HEK293 (cell line): ENCODE data around the gene MAGI2.

Experiments
- CTCF ChIA-PET: fragments of 350-600 bp; formaldehyde crosslinking; extraction: SDS; loops from one replicate; lab custom pipeline; 2021; ENCODE audit warnings: antibody characterized with exemption; lab: Yijun Ruan, JAX
- POLR2A ChIA-PET: fragments of 300-600 bp; formaldehyde crosslinking; extraction: SDS; loops from one replicate; lab custom pipeline; 2020; ENCODE audit warnings: antibody characterized with exemption, inconsistent platforms; lab: Yijun Ruan, JAX
- H3K27ac ChIP-seq: fragments of 200-500 bp; sonication (Bioruptor generic); 2 replicates; pipeline ENCODE4 v1.5.1; 2014; ENCODE audit warnings: low read depth, low read length, control low read depth, inconsistent platforms; ENCODE audit errors: extremely low read depth
- H3K36me3 ChIP-seq, 2 experiments: fragments of 200-500 bp in 1 of 2; sonication (Bioruptor generic) in 1 of 2; 1 replicate in 1 of 2; 2 replicates in 1 of 2; pipeline ENCODE4 v1.5.1; 2014 to 2017; ENCODE audit warnings: inconsistent platforms in 2 of 2, low read length in 2 of 2; ENCODE audit not compliant: control insufficient read depth in 2 of 2, insufficient read depth in 1 of 2
- H3K4me1 ChIP-seq: fragments of 200-500 bp; sonication (Bioruptor generic); 2 replicates; pipeline ENCODE4 v1.5.1; 2014; ENCODE audit warnings: mild to moderate bottlenecking, low read length, inconsistent platforms; ENCODE audit not compliant: control insufficient read depth, insufficient read depth
- H3K4me3 ChIP-seq: 2 replicates; pipeline ENCODE4 v1.5.1; 2011; ENCODE audit warnings: low read depth, mild to moderate bottlenecking, control low read depth, low read length, moderate library complexity
- H3K9me3 ChIP-seq: fragments of 200-500 bp; sonication (Bioruptor generic); 2 replicates; pipeline ENCODE4 v1.5.1; 2014; ENCODE audit warnings: low read depth, low read length, inconsistent platforms; ENCODE audit not compliant: control insufficient read depth, insufficient read depth
- GLIS1 ChIP-seq: fragments of 450-650 bp; formaldehyde crosslinking; IDR thresholded peaks from 2 replicates; pipeline ENCODE4 v1.5.1; 2016; ENCODE audit warnings: missing biosample characterization, missing genetic modification characterization
- TRIM28 ChIP-seq: IDR thresholded peaks from 2 replicates; pipeline ENCODE4 v1.6.1; 2011; ENCODE audit warnings: low read length, control low read depth, borderline replicate concordance
- YY2 ChIP-seq: fragments of 450-650 bp; formaldehyde crosslinking; IDR thresholded peaks from 2 replicates; pipeline ENCODE4 v1.5.1; 2016; ENCODE audit warnings: missing biosample characterization, missing genetic modification characterization
- ZBTB20 ChIP-seq: fragments of 450-650 bp; formaldehyde crosslinking; IDR thresholded peaks from 2 replicates; pipeline ENCODE4 v1.5.1; 2016; ENCODE audit warnings: missing biosample characterization, missing genetic modification characterization
- ZBTB7A ChIP-seq: fragments of 450-650 bp; formaldehyde crosslinking; IDR thresholded peaks from 2 replicates; pipeline ENCODE4 v1.5.1; 2016; ENCODE audit warnings: low read depth, missing biosample characterization, missing genetic modification characterization
- ZNF121 ChIP-seq: fragments of 450-650 bp; formaldehyde crosslinking; IDR thresholded peaks from 2 replicates; pipeline ENCODE4 v1.5.1; 2016; ENCODE audit warnings: missing biosample characterization, missing genetic modification characterization
- ZNF184 ChIP-seq: fragments of 450-650 bp; IDR thresholded peaks from 2 replicates; pipeline ENCODE4 v1.5.1; 2018; ENCODE audit warnings: missing biosample characterization, mild to moderate bottlenecking, missing genetic modification characterization
- ZNF221 ChIP-seq: fragments of 450-650 bp; formaldehyde crosslinking; IDR thresholded peaks from 2 replicates; pipeline ENCODE4 v1.5.1; 2017; ENCODE audit warnings: missing biosample characterization, missing genetic modification characterization, borderline replicate concordance
- ZNF266 ChIP-seq: fragments of 450-650 bp; formaldehyde crosslinking; IDR thresholded peaks from 2 replicates; pipeline ENCODE4 v1.5.1; 2016; ENCODE audit warnings: missing biosample characterization, missing genetic modification characterization, low read depth
- ZNF280D ChIP-seq: fragments of 450-650 bp; formaldehyde crosslinking; IDR thresholded peaks from 2 replicates; pipeline ENCODE4 v1.5.1; 2016; ENCODE audit warnings: missing biosample characterization, missing genetic modification characterization
- ZNF394 ChIP-seq: fragments of 450-650 bp; formaldehyde crosslinking; IDR thresholded peaks from 2 replicates; pipeline ENCODE4 v1.5.1; 2016; ENCODE audit warnings: missing biosample characterization, missing genetic modification characterization, mild to moderate bottlenecking, moderate library complexity, borderline replicate concordance
- ZNF398 ChIP-seq: fragments of 450-650 bp; formaldehyde crosslinking; IDR thresholded peaks from 2 replicates; pipeline ENCODE4 v1.5.1; 2017; ENCODE audit warnings: missing biosample characterization, missing genetic modification characterization
- ZNF501 ChIP-seq: fragments of 450-650 bp; formaldehyde crosslinking; IDR thresholded peaks from 2 replicates; pipeline ENCODE4 v1.5.1; 2016; ENCODE audit warnings: missing biosample characterization, missing genetic modification characterization
- ZNF530 ChIP-seq: fragments of 450-650 bp; formaldehyde crosslinking; IDR thresholded peaks from 2 replicates; pipeline ENCODE4 v1.5.1; 2016; ENCODE audit warnings: low read depth, missing biosample characterization, missing genetic modification characterization
- ZNF558 ChIP-seq: fragments of 450-650 bp; formaldehyde crosslinking; IDR thresholded peaks from 2 replicates; pipeline ENCODE4 v1.5.1; 2016; ENCODE audit warnings: missing biosample characterization, missing genetic modification characterization
- ZNF621 ChIP-seq: fragments of 450-650 bp; formaldehyde crosslinking; IDR thresholded peaks from 2 replicates; pipeline ENCODE4 v1.5.1; 2017; ENCODE audit warnings: missing biosample characterization, missing genetic modification characterization
- ZNF629 ChIP-seq: fragments of 450-650 bp; formaldehyde crosslinking; IDR thresholded peaks from 2 replicates; pipeline ENCODE4 v1.5.1; 2017; ENCODE audit warnings: missing biosample characterization, missing genetic modification characterization
- ZNF654 ChIP-seq: fragments of 450-650 bp; formaldehyde crosslinking; IDR thresholded peaks from 2 replicates; pipeline ENCODE4 v1.5.1; 2016; ENCODE audit warnings: low read depth, missing biosample characterization, missing genetic modification characterization
- ZNF664 ChIP-seq: fragments of 450-650 bp; formaldehyde crosslinking; IDR thresholded peaks from 2 replicates; pipeline ENCODE4 v1.5.1; 2016; ENCODE audit warnings: missing biosample characterization, missing genetic modification characterization
- ZNF701 ChIP-seq: fragments of 450-650 bp; formaldehyde crosslinking; IDR thresholded peaks from 2 replicates; pipeline ENCODE4 v1.5.1; 2016; ENCODE audit warnings: missing biosample characterization, missing genetic modification characterization
- ZNF785 ChIP-seq: fragments of 450-650 bp; formaldehyde crosslinking; IDR thresholded peaks from 2 replicates; pipeline ENCODE4 v1.5.1; 2016; ENCODE audit warnings: missing biosample characterization, missing genetic modification characterization
- ZNF792 ChIP-seq: fragments of 450-650 bp; formaldehyde crosslinking; IDR thresholded peaks from 2 replicates; pipeline ENCODE4 v1.5.1; 2016; ENCODE audit warnings: missing biosample characterization, missing genetic modification characterization
- ZSCAN16 ChIP-seq: fragments of 450-650 bp; formaldehyde crosslinking; IDR thresholded peaks from 2 replicates; pipeline ENCODE4 v1.5.1; 2016; ENCODE audit warnings: missing biosample characterization, missing genetic modification characterization
- TF ChIP-seq, protein P1 (sequence below): fragments of 450-650 bp; formaldehyde crosslinking; IDR thresholded peaks from 2 replicates; pipeline ENCODE4 v1.5.1; 2016; ENCODE audit warnings: missing biosample characterization, missing genetic modification characterization
- TF ChIP-seq, protein P2 (sequence below): fragments of 450-650 bp; formaldehyde crosslinking; IDR thresholded peaks from 2 replicates; pipeline ENCODE4 v1.5.1; 2017; ENCODE audit warnings: missing biosample characterization, missing genetic modification characterization
- TF ChIP-seq, protein P3 (sequence below): fragments of 450-650 bp; formaldehyde crosslinking; IDR thresholded peaks from 2 replicates; pipeline ENCODE4 v1.5.1; 2016; ENCODE audit warnings: missing biosample characterization, missing genetic modification characterization
- TF ChIP-seq, protein P4 (sequence below): fragments of 450-650 bp; formaldehyde crosslinking; IDR thresholded peaks from 2 replicates; pipeline ENCODE4 v1.5.1; 2016; ENCODE audit warnings: missing biosample characterization, missing genetic modification characterization

MAGI2 gene

GRCh38 chr7:79272066-79272669 is 181.3 kb downstream of the MAGI2 start (continued):
- TF ChIP-seq ZNF394 (tag by site-specific recombination) (no peak), ZSCAN16 (tag by site-specific recombination) (no peak), ZNF654 (peak; percentile 31; the same call in 1 of the 2 replicates), ZNF701 (tag by site-specific recombination) (no peak), ZNF621 (tag by site-specific recombination) (no peak), GLIS1 (tag by site-specific recombination) (no peak), ZBTB20 (tag by site-specific recombination) (no peak), TRIM28 (no peak)
- TF ChIP-seq, protein P1, sequence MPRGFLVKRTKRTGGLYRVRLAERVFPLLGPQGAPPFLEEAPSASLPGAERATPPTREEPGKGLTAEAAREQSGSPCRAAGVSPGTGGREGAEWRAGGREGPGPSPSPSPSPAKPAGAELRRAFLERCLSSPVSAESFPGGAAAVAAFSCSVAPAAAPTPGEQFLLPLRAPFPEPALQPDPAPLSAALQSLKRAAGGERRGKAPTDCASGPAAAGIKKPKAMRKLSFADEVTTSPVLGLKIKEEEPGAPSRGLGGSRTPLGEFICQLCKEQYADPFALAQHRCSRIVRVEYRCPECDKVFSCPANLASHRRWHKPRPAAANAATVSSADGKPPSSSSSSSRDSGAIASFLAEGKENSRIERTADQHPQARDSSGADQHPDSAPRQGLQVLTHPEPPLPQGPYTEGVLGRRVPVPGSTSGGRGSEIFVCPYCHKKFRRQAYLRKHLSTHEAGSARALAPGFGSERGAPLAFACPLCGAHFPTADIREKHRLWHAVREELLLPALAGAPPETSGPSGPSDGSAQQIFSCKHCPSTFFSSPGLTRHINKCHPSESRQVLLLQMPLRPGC (tag by site-specific recombination) = no peak

DNA sequence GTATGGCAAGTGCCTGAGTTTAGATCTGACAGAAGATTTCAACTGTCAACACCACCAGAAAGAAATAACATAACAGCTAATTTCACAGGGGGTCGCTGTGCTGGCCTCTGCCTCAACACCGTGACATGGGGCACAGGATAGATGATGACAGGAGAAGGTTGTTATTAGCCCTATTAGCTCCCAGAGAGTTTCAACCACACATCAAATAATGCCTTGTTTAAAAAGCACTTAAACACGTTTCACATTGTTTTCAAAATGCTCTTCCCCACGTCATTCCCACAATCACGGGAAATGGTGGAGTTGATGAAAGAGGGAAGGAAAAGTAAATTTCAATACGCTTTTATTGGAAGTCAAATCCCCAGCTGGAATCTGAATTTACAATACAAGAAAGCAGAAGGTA is 184.7 kb downstream of the MAGI2 start:
- Histone ChIP-seq H3K27ac (no peak overlapping the region), H3K4me1 (no peaks in the 10 kb centered on the region), H3K4me3 (no peak overlapping the region), H3K36me3 (no peaks in the 10 kb centered on the region), H3K9me3 (no peaks in the 10 kb centered on the region)
- POLR2A ChIA-PET = no interaction called here
- TF ChIP-seq, protein P2, sequence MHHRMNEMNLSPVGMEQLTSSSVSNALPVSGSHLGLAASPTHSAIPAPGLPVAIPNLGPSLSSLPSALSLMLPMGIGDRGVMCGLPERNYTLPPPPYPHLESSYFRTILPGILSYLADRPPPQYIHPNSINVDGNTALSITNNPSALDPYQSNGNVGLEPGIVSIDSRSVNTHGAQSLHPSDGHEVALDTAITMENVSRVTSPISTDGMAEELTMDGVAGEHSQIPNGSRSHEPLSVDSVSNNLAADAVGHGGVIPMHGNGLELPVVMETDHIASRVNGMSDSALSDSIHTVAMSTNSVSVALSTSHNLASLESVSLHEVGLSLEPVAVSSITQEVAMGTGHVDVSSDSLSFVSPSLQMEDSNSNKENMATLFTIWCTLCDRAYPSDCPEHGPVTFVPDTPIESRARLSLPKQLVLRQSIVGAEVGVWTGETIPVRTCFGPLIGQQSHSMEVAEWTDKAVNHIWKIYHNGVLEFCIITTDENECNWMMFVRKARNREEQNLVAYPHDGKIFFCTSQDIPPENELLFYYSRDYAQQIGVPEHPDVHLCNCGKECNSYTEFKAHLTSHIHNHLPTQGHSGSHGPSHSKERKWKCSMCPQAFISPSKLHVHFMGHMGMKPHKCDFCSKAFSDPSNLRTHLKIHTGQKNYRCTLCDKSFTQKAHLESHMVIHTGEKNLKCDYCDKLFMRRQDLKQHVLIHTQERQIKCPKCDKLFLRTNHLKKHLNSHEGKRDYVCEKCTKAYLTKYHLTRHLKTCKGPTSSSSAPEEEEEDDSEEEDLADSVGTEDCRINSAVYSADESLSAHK (tag by site-specific recombination) = no peak
- TF ChIP-seq ZNF629 (tag by site-specific recombination) (no peak), ZNF664 (no peak), ZNF184 (tag by site-specific recombination) (no peak), ZNF121 (no peak), ZNF221 (tag by site-specific recombination) (no peak), ZNF501 (no peak), ZNF792 (tag by site-specific recombination) (no peak), ZBTB7A (tag by site-specific recombination) (no peak), ZNF266 (tag by site-specific recombination) (no peak), ZNF785 (no peak), ZNF398 (no peak), ZNF280D (tag by site-specific recombination) (no peak), ZNF530 (no peak), ZNF558 (tag by site-specific recombination) (no peak), YY2 (tag by site-specific recombination) (no peak)
- TF ChIP-seq, protein P3, sequence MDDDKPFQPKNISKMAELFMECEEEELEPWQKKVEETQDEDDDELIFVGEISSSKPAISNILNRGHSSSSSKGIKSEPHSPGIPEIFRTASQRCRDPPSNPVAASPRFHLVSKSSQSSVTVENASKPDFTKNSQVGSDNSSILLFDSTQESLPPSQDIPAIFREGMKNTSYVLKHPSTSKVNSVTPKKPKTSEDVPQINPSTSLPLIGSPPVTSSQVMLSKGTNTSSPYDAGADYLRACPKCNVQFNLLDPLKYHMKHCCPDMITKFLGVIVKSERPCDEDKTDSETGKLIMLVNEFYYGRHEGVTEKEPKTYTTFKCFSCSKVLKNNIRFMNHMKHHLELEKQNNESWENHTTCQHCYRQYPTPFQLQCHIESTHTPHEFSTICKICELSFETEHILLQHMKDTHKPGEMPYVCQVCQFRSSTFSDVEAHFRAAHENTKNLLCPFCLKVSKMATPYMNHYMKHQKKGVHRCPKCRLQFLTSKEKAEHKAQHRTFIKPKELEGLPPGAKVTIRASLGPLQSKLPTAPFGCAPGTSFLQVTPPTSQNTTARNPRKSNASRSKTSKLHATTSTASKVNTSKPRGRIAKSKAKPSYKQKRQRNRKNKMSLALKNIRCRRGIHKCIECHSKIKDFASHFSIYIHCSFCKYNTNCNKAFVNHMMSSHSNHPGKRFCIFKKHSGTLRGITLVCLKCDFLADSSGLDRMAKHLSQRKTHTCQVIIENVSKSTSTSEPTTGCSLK (tag by site-specific recombination) = no peak
- TF ChIP-seq, protein P4, sequence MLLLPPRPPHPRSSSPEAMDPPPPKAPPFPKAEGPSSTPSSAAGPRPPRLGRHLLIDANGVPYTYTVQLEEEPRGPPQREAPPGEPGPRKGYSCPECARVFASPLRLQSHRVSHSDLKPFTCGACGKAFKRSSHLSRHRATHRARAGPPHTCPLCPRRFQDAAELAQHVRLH (tag by site-specific recombination) = no peak
- TF ChIP-seq, all 188 proteins: peak for 0
- CTCF ChIA-PET = interaction anchor here (1.3 to 3.1 kb wide), 2 partner anchors 13 to 473 kb away, joined by 3 to 11 read pairs; no protein-coding TSS in a partner anchor
